ENCODE measurements around the gene BCAN.
"Not testable (repeated sequence)": the region's sequence is repeated elsewhere in the genome, so short reads cannot be mapped to it uniquely, and the experiment has no call there.

The BCAN gene, protein sequence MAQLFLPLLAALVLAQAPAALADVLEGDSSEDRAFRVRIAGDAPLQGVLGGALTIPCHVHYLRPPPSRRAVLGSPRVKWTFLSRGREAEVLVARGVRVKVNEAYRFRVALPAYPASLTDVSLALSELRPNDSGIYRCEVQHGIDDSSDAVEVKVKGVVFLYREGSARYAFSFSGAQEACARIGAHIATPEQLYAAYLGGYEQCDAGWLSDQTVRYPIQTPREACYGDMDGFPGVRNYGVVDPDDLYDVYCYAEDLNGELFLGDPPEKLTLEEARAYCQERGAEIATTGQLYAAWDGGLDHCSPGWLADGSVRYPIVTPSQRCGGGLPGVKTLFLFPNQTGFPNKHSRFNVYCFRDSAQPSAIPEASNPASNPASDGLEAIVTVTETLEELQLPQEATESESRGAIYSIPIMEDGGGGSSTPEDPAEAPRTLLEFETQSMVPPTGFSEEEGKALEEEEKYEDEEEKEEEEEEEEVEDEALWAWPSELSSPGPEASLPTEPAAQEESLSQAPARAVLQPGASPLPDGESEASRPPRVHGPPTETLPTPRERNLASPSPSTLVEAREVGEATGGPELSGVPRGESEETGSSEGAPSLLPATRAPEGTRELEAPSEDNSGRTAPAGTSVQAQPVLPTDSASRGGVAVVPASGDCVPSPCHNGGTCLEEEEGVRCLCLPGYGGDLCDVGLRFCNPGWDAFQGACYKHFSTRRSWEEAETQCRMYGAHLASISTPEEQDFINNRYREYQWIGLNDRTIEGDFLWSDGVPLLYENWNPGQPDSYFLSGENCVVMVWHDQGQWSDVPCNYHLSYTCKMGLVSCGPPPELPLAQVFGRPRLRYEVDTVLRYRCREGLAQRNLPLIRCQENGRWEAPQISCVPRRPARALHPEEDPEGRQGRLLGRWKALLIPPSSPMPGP

DNA sequence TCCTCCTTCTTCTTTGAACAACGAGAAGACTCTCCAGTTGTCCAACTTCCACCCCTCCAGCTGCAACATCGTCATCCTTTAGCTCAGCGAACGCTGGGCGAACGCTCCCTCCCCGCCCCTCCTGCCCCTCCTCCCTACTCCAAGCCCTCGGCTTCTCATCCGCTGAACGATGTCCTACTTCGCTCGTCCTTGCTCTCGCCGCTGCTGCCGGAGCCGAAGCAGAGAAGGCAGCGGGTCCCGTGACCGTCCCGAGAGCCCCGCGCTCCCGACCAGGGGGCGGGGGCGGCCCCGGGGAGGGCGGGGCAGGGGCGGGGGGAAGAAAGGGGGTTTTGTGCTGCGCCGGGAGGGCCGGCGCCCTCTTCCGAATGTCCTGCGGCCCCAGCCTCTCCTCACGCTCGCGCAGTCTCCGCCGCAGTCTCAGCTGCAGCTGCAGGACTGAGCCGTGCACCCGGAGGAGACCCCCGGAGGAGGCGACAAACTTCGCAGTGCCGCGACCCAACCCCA lies at the start of gene BCAN:
BCAN (plus strand) TSS at position 357 of the 504 bp plus-strand sequence. CDS start 3,938 bp downstream, outside the sequence.
- DNase-seq (ENCODE audit: low read depth): no peak

DNA sequence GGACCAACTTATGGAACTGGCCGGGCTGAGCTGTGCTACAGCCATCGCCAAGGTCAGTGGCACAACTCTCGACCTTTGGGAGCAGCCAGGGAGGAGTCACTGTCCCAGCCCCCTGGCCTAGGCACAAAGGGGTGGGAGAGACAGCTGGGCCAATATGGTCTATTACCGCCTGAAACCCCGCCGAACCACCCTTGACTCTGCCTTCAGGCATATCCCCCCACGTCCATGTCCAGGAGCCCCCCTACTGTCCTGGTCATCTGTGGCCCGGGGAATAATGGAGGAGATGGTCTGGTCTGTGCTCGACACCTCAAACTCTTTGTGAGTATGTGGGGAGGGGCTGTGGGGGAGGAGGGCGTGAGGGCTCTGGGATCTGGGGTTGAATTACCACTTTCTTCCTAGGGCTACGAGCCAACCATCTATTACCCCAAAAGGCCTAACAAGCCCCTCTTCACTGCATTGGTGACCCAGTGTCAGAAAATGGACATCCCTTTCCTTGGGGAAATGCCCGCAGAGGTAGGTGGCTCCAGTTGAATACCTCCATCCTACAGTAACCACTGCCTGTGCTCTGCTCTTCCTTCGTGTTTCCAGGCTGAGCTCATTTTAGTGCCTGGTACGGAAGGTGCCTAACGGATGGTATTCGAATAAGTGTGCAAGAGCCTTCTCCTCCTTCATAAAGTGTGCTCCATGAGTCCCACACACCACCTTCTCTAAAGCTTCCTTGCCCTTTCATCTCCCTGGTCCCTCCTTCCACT lies 49.6 kb upstream of the BCAN start:
- DNase-seq (ENCODE audit: low read depth): no peak

DNA sequence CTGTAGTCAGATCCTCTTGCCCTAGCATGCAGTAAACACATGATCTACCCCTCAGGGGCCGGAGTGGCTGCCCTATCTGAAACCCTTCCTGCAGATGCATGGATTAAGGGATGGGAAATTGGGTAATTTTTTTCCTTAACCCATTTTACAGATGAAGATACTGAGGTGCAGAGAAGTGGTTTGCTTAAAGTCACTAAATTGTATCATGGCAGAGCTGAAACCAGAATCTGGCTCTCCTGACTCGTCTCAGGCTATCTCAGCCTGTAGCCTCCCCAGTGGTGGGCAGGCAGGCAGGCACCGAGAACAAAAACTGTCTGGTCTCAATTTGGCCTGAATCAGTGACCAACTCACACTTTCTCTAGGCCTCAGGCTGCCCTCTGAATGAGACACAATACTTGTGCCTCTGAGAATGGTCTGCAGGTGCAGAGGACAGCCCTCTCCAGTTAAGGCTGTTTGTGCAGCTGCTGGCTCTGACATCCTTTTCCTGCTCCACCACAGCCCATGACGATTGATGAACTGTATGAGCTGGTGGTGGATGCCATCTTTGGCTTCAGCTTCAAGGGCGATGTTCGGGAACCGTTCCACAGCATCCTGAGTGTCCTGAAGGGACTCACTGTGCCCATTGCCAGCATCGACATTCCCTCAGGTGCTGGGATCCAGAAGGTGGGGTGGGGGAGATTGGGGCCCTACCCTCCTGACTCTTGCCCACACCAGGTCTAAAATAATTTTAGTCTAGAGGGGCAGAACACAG lies 48.8 kb upstream of the BCAN start:
- no peak for DNase-seq (ENCODE audit: low read depth)

DNA sequence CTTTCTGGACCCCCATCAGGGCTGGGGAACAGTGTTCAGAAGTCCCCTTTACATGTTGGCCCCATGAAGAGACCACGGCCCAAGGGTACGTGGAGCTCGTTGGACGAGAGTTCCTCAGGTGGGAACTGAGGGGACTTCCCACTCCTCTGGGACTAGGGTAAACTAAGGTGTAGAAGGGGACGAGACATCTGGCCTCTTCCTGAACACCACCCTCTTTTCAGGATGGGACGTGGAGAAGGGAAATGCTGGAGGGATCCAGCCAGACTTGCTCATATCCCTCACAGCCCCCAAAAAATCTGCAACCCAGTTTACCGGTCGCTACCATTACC lies 48.3 kb upstream of the BCAN start:
- DNase-seq (ENCODE audit: low read depth): no peak

DNA sequence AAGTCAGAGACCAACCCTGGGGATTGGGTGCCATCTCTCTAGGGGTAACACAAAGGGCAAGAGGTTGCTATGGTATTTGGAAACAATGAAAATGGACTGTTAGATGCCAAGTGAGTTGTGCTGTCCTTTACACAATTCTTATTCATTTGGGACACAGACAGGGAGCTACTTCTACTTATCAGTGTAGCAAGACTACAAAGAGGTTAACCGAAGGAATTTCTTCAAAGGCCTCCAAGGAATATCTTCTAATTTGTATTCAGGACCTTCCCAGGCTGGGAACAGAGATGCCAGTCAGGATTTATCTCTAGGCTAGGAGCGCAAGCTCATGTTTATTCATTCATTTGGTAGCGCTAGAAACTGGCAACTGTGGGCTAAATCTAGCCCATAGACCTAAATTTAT lies 47.7 kb upstream of the BCAN start:
- DNase-seq (ENCODE audit: low read depth): no peak

DNA sequence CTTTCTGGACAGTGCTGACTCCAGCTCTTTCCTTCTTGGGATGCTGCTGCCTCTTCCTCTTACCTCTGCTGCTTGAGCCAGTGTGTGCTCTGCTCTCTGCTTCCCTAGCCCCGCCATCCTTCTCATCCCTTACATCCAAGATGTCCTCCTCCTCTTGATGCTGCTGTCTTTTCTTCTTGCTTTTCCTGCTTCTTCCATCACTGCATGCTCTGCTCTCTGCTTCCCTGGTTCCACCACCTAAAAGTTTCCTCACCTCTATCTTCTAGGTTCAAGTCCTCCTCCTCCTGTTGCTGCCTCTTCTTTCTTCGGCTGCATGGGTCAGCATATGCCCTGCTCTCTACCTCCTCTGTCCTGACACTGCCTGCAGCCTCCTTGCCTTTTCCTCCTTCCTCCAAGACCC lies 46.9 kb upstream of the BCAN start:
- no peak for DNase-seq (ENCODE audit: low read depth)

DNA sequence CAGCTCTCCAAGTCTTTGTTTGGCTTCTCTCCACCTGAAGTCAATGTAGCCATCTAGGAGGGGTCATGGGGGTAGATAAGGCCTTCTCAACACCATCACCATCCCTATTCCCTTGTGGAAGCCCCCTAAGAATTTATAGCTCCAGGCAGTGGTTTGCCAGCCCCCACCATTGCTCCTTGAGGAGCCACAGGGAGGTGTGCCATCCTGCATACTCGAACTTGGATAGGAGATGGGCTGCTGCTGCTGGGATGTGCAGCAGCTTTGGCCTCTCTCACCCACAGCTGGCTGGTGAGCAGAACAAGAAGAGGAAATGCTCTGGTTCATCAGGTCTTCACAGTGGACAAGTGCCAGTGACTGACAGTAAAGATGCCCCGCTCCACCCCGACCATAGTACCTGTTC lies 45.5 kb upstream of the BCAN start:
- DNase-seq (ENCODE audit: low read depth): no peak

DNA sequence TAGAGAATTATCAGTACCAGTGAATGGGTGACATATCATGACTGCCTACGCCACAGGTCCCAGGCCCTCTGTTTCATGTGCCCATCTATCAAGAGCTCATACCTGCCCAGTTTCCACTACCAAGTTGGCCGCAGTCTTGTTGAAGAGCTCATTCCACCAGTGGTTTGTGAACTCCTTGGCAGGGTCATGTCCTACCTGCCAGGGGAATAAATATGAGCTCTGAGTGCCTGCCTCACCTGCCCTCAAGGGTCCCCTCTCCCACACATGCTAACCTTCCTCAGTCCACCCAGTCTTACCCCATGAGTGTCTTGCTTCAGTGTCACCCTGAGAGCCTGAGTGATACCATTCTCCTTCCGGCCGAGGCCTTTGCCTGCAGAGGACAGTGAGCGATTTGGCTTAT lies 43.8 kb upstream of the BCAN start:
- no peak for DNase-seq (ENCODE audit: low read depth)

DNA sequence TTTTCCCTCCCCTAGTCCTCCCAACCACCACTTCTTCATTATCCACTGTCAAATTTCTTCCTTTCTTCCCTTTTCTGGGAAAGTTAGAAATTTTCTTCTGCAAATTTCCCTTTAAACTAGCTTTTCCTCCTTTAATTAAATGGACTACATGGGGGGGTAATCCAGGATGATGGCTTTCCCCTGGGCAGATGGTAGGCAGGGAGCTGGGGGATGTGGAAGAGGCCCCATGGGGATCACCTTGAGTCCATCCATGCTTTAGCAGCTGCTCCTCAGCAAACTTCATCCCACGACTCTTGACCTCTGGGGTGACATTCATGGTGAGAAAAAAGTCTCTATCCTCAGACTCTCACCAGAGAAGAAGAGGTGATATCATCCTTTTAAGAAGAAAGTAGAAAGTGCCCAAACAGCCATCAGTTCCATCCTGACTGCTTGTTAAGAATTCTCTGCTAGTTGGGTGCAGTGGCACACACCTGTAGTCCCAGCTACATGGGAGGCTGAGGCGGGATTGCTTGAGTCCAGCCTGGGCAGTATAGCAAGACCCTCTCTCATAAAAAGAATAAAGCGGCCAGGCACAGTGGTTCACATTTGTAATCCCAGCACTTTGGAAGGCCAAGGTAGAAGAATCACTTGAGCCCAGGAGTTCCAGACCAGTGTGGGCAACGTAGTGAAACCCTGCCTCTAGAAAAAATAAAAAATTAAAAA lies 43.0 kb upstream of the BCAN start:
- DNase-seq (ENCODE audit: low read depth): no peak

DNA sequence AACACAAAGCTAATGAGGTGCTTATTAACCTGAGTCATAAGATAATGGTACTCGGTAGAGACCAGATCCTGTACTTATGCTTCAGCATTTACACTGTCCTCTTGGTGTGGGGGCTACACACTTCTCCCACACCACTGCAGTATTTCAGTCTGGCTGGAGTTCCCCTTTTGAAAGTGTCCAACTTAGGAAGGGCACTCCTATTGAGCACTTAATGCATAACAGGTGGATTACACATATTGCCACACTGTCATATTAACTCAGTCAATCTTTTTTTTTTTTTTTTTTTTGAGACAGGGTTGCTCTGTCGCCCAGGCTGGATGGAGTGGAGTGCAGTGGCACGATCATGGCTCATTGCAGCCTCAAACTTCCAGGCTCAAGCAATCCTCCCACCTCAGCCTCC lies 42.1 kb upstream of the BCAN start:
- no peak for DNase-seq (ENCODE audit: low read depth)

DNA sequence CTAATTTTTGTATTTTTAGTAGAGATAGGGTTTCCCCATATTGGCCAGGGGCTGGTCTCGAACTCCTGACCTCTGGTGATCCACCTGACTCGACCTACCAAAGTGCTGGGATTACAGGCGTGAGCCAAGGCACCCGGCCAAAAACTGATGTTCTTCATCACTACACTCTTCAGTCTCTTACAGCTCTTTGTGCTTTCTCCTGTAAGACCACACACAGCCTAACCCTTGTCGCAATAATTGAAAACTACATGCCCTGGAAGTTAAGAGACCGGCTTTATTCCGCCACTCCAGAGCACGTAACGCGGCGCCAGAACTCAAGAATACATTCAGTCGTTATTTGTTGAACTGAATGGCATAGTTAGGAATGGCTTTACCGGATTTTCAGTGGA lies 41.2 kb upstream of the BCAN start:
- DNase-seq (ENCODE audit: low read depth): no peak

DNA sequence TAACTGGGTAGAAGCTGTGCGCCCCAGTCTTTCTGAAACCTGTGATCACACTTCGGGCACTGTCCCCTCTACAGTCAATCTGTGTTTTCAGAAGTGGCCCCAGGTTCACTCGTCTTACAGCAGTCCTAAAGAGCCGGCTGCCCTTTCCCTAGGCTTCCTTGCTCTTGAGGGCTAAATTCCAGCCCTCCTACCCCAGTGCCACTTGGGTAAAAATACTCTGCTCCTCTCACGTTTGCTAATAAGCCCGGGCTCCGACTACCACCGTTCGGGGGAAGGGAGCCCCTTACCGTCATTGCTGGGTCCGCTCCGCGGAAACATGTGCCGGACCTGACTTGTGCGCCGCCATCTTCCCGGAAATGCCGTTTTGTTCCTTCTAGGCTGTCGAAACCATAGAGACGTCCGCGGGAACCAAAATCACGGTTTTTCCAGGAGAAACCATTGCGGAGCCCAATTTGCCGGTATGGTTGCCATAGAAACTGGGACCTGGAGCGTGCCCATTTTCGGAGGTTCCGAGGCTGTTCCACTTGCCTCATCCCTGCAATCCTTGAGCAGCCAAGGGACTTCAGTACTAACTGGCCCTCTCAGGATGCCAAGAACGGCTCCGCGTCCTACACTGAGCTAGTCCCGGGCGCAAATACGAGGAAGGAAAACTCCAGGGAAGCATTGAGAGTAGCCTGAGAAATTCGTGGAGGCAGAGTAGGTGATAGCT lies 40.6 kb upstream of the BCAN start, which contains the start of gene GPATCH4:
GPATCH4 (minus strand) TSS at position 358 of the 709 bp plus-strand sequence.
- peak; percentile 70 for DNase-seq (ENCODE audit: low read depth)

DNA sequence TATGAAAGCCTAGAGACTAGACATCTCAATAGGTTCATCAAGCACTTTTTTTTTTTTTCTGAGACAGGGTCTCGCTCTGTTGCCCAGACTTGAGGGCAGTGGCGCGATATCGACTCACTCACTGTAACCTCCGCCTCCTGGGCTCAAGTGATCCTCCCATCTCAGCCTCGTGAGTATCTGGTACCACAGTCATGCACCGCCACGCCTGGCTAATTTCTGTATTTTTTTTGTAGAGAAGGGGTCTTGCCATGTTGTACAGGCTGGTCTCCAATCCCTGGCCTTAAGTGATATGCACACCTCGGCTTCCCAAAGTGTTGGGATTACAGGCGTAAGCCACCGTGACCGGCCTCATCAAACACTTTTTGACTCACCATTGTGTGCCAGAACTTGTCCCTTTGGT lies 40.0 kb upstream of the BCAN start:
- DNase-seq (ENCODE audit: low read depth): no peak

DNA sequence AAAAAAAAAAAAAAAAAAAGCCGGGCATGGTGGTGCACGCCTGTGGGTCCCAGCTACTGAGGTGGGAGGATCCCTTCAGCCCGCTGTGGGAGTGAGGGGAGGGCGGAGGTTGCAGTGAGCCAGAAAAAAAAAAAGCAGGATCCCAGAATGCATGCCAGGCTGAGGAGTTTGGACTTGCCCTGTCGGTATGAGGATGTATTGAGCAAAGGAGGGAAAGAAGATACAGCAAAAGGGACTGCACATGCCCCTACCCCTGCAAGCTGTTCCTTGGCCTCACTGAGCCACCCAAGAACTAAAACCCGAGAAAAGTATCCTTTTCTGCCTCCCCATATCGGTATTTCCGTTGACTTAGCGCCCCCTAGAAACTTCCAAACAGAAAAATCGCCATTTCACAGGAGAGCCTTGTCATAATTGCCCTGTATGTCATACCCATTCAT lies 39.3 kb upstream of the BCAN start:
- DNase-seq (ENCODE audit: low read depth): no peak

DNA sequence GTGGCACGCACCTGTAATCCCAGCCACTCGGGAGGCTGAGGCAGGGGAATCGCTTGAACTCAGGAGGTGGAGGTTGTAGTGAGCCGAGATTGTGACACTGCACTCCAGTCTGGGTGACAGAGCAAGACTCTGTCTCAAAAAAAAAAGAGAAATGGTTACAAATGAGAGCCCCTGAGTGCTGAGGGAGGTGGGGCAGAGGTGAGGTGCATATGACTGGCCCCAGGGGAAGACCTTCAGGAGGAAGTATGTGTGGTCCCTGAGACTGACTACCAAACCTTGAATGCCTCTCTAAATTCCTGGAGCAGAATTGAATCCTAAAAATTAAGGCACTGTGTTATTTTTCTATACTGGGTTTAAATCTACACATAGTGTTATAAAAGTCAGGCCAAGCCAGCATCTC lies 34.6 kb upstream of the BCAN start:
- not testable (repeated sequence) for DNase-seq (ENCODE audit: low read depth)

DNA sequence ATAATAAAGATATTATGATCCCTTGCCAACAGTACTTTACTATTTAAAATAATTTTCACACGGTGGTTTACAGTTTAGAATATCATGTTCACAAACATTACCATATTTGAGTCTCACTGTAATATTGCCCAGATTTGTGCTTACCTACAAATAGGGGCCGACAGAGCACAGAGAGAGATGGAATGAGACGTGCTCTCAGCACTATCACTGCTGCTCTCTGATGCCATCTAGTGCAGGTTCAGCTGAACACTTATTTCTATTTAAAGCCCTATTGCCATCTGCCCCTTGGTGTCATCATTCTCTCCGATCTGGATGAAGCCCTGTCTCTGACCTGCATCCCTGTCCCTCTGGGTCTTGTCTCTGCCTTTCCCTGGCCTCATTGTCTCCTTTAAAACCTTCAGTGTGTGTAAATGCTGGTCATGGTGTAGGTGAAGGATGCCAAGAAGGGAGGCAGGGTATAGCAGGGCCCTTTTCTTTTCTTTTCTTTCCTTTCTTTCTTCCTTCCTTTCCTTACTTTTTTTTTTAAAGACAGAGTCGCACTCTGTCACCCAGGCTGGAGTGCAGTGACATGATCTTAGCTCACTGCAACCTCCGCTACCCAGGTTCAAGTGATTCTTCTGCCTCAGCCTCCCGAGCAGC lies 33.8 kb upstream of the BCAN start:
- DNase-seq (ENCODE audit: low read depth): peak; percentile 52

DNA sequence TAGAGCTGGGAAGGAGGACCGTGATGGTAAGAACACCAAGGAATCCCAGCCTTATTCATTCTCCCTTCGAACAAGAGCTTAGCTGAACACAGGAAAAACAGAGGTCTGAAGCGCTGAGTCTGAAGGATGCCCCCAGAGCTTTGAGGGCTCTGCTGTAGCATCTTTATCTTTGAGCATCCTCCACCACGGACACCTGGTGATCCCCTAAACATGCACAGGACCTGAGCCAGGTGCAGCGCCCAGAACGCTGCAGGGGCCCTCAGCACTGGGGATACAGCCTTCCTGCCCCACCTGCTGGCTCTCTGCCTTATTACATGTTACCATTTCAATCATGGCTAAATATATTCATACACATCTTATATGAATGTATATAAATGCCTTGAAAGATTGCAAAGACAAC lies 32.9 kb upstream of the BCAN start:
- peak; percentile 45 for DNase-seq (ENCODE audit: low read depth)

DNA sequence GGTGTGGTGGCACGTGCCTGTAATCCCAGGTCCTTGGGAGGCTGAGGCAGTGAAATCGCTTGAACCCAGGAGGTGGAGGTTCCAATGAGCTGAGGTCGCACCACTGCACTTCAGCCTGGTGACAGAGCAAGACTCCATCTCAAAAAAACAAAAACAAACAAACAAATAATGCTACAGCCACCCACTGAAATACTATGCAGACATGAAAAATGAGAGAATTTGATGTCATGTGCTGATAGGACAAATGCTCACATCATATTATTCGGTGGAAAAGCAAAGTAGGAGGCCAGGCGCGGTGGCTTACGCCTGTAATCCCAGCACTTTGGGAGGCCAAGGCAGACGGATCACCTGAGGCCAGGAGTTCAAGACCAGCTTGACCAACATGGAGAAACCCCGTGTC lies 31.8 kb upstream of the BCAN start:
- not testable (repeated sequence) for DNase-seq (ENCODE audit: low read depth)

DNA sequence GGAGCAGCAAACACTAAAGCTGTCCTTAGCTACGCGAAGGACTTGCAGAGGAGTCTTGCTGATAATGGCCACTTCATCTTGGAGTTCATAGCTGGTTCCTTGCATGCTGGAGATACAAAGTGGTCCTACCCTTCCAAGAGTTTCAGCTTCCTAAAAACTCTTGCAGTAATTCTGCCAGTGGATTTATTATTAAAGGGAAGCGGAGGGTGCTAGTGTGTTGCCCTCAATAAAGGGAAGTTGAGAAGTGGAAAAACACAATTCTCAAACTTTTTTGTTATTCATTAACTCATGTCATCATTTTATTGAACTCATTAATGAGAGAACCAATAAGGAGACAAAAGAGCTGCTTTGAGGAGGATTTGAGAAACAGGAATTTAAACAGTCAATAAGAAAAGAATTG lies 29.3 kb upstream of the BCAN start:
- DNase-seq (ENCODE audit: low read depth): no peak

DNA sequence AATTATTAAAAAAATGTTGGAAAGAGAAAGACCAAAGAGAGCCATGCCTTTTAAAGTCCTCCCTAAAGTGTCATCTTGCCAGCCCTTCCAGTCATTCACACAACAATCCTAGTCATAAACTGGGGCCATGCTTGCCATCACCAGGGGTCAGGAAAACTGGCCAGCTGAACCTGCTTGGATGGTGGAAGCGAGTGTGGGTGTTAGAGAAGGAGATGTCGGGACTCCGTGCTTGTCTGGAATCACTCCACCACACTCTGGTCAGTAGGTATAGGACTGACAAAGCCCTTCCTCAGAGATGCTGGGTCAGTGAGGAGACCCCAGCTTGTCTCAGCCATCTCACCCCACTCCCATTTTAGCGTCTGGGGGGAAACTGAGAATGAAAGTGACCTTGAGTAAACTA lies 26.0 kb upstream of the BCAN start:
- DNase-seq (ENCODE audit: low read depth): no peak
